ENCODE data around the gene TFEB.

TFEB gene

GRCh38 chr6:41671376-41671775 lies 64.0 kb downstream of the TFEB start:
- no peak for FAIRE-seq

GRCh38 chr6:41670703-41671360 lies 64.6 kb downstream of the TFEB start:
- FAIRE-seq, result no peak

GRCh38 chr6:41668968-41669367 lies 66.4 kb downstream of the TFEB start:
- no peak for FAIRE-seq

- FAIRE-seq, result no peak
These were observed 68.2 kb downstream of the TFEB start for GRCh38 chr6:41667195-41667594.

- no peak for FAIRE-seq
These were observed 71.1 kb downstream of the TFEB start for GRCh38 chr6:41664271-41664670.

DNA sequence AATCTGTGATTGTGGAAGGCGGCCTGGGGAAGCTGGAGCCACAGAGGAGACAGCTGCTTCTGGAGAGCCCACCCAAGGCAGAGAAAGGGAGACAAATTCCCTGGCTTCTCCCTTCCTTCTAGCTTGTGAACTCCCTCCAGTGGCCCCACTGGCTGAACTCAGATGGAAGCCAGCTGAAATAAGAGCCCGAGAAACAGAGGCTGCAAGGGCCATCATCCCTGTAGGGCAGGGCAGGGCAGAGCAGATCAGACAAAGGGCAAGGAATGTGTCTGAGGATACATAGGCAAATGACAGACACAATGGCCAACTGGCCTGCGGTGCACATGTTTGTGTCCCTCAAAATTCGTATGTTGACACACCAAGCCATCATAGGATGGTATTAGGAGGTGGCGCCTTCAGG lies 71.8 kb downstream of the TFEB start:
- FAIRE-seq, result no peak

GRCh38 chr6:41659935-41660334 lies 75.5 kb downstream of the TFEB start:
- FAIRE-seq, result no peak

DNA sequence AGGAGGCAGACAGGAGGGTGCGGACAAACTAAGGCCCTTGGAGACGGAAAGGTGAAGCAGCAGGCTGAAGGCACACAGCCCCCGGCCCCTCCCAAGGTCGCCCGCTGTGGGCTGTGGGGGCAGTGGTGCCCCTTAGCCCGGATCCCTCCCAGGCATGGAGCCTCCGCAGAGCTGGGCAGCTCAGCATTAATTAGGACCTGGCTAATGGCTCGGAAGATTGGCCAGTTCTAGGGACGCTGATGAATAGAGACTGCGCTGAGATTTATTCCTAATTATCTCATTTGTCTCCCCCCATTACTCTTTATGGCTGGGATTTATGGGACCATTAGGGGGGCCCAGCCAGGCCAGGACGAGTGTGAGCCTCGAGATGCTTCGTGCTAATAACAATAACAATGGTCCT lies 76.8 kb downstream of the TFEB start:
- no peak for FAIRE-seq

GRCh38 chr6:41657131-41658094 lies 78.0 kb downstream of the TFEB start:
- FAIRE-seq, result no peak

DNA sequence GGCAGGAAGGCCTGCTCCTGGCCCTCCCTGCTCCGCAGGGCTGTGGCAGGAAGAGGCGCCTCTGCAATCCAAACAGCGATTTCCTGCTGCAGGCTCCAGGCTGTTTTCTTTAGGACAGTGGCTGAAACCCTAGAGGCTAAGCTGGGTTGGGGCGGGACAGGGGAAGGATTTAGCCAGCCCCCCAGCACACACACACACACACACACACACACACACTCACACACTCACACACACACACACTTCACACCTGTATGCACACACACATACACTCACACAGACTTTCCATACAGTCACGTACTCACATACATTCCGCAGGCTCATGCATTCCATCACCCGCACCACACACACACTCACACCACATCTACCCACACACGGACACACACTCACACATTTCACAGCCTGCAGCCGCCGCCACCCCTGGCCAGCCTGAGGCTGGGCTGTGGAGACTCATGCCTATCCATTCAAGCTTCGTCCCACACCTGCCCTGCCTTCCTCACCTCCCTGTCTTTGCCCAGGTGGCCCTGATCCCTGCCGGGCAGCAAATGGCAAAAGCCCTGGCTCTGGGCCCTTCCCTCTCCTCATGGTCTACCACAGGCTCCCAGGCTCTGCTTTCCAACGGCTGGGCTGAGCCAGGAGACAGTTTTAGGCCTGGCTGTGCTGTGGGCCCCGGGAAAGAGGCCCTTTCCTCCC lies 79.3 kb downstream of the TFEB start:
- FAIRE-seq, result no peak

- no peak for FAIRE-seq
These were observed 79.8 kb downstream of the TFEB start for GRCh38 chr6:41655646-41656001.

DNA sequence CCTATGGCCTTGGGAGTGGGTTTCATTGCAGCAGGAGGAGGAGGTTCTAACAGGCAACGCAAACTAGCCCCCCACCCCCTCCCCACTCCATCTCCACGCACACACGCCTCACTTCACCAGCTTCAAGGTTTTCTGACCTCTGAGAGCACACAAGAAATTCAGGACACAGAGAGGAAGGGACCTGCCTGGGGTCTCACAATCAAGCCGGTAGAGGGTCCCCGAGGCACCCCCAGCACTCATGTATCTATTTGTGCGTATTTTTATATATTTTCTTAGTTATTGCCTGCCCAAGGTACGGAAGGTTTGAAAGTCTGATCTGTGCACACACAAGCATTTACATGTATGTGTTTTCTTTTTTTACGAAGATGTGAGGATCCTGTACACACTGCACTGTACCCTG lies 80.2 kb downstream of the TFEB start:
- FAIRE-seq, result no peak

GRCh38 chr6:41654698-41655151 lies 80.7 kb downstream of the TFEB start:
- no peak for FAIRE-seq

DNA sequence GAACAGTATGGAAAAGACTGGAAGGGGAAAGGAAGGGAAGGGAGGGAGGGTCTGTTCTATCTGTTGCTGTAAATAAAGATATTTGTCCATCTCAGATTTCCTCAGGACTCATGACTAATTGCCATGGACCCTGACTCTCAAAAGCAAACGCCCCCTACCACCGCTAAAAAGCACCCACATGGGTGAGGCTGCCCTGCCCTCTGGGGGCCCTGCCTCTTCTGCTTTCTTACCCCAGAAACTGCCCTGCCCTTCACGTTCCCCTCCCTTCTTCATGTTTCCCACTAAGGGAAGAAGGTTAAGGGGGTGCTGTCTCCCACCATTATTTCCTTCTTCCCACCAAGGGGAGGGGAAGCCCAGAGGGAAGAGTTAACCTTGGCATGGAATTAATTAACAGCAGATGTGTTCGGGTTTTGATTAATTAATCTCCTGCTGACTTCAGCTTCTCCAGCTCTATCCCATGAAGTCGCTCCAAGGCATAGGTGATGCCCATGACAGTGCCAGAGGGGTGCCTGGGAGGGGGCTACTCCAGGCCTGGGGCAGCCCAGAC lies 81.2 kb downstream of the TFEB start:
- FAIRE-seq, result no peak

GRCh38 chr6:41653691-41654090 lies 81.7 kb downstream of the TFEB start:
- FAIRE-seq, result no peak

DNA sequence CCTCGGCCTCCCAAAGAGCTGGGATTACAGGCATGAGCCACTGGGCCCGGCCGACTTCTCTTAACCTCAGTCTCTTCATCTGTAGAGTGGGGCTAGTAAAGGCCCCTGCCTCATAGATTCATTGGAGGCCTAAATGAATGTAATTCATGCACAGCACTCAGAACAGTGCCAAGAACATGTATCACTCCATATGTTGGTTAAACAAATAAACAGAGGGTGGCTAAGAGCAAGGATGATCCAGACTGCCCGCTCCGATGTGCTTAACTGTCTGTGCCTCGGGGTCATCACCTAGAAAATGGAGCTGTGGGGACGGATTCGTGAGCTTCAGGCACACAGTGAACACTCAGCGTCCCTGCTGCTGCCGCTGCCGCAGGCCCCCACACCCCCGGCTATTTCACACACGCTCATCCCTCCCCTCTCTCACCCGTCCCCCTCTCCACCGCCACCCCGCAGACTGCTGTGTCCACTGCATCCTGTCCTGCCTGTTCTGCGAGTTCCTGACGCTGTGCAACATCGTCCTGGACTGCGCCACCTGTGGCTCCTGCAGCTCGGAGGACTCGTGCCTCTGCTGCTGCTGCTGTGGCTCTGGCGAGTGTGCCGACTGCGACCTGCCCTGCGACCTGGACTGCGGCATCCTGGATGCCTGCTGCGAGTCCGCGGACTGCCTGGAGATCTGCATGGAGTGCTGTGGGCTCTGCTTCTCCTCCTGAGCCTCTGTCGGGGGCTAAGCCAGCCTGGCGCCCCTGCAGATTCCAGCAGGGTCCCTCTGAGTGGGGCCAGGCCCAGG lies 82.3 kb downstream of the TFEB start:
- FAIRE-seq, result no peak

DNA sequence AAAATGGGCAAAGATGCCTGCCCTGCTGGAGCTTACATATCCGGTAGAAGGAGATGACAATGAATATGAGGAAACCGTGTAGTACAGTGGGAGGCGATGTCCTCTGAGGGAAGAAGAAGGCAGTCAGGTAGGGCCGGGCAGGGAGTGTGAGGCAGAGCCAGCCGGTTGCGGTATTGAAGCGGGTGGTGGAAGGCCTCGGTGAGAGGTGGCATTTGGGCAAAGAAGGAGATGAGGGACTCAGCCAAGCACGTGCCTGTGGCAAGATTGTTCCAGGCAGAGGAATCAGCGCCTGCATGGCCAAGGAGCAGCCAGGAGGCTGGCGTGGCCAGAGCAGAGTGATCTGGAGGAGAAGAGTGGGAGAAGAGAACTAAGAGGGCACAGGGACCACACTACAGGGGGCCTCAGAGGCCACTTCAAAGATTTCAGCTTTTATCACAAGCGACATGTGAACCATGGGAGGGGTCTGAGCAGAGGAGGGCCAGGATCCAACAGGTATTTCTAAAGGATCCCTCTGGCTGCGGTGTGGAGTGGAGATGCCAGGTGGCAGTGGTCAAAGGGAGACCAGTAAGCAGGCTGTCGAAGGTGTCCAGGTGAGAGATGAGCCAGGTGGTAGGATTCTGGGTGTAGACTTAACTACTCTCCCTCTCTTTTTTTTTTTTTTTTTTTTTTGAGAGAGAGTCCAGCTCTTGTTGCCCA lies 83.3 kb downstream of the TFEB start:
- FAIRE-seq, result no peak

DNA sequence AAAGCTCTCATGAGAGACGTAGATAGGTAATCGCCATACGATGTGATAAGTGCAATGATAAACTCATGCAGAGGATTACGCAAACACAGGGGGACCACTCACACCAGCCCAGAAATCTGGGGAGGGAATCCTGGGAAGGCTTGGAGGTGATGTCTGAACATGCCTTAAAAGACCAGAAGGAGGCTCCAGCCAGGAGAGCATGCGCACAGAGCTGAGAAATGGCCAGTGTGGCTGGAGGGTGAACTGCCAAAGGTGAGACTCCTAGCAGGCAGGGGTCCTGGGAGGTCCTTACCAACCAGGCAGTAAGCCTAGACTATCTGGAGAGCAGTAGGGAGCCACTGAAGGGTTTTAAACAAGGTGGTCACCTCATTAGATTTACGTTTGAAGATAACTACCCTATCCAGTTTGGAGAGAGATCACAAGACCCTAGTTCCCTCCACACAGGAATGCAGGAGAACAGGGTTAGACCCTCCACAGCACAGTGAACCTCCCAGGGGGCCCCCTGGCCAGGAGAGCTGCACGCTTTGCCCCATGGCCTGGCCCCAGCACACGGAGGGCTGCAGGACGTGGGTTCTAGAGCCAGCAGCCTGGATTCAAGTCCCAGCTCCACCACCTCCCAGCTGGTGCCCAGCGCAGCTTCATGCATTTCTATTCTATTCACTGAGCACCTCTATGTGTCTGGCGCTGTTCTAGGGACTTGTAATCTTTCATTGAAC lies 84.0 kb downstream of the TFEB start:
- no peak for FAIRE-seq

DNA sequence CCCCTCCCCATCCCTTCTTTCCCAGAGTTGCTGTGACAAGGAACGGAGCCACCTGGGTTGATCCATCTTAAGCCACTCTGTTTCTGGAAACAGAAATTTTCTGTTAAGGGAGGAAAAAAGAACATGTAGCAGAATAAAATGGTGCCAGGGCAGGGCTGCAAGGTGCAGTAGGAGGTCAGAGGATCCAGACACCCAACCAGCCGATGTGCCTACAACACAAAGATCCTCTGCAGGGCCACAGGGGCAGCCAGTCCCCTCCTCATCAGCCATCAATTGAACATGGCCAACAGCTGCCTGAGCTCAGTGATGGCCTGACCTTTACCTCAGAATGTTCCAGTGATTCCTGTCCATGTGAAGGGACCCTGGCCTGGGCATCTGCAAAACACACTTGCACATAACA lies 85.3 kb downstream of the TFEB start:
- FAIRE-seq, result no peak

GRCh38 chr6:41649596-41649995 lies 85.8 kb downstream of the TFEB start:
- FAIRE-seq, result no peak

GRCh38 chr6:41648921-41649320 lies 86.5 kb downstream of the TFEB start:
- FAIRE-seq, result no peak
